Memory B cell (primary cell): ENCODE results near the gene ACBD4.

ENCODE experiments used
- ATAC-seq: fragments of 150-1000 bp; cut with Tn5 transposase; 2 replicates; pipeline ENCODE4 v1.10.0; 2021; ENCODE audit warnings: low read depth, mild to moderate bottlenecking, moderate library complexity
- DNase-seq, 2 donors: peaks; one replicate each; pipeline ENCODE4 v3.0.0; 2022; ENCODE audit warnings: low spot score in 2 of 2
- H3K27ac Mint-ChIP-seq: one replicate; pipeline ENCODE4 v1.8.0; 2022; ENCODE audit warnings: mild to moderate bottlenecking, moderate library complexity, mixed read lengths
- H3K27me3 Mint-ChIP-seq: one replicate; pipeline ENCODE4 v1.8.0; 2022; ENCODE audit warnings: mixed read lengths
- H3K36me3 Mint-ChIP-seq: one replicate; pipeline ENCODE4 v1.8.0; 2022; ENCODE audit warnings: mild to moderate bottlenecking, mixed read lengths
- H3K4me1 Mint-ChIP-seq: one replicate; pipeline ENCODE4 v1.8.0; 2022; ENCODE audit warnings: mixed read lengths
- H3K4me3 Mint-ChIP-seq: one replicate; pipeline ENCODE4 v1.8.0; 2022; ENCODE audit warnings: mild to moderate bottlenecking, moderate library complexity, mixed read lengths
- H3K9me3 Mint-ChIP-seq: one replicate; pipeline ENCODE4 v1.8.0; 2022; ENCODE audit warnings: mixed read lengths

The ACBD4 gene

GRCh38 chr17:45098869-45099616, 36.4 kb upstream of the ACBD4 start:
- peak; percentile 56 to 74 for DNase-seq
- no peaks in the 10 kb centered on the region for H3K4me1 Mint-ChIP-seq
- H3K27me3 Mint-ChIP-seq, result no peaks in the 10 kb centered on the region
- no peak overlapping the region for H3K27ac Mint-ChIP-seq
- H3K9me3 Mint-ChIP-seq, result no peaks in the 10 kb centered on the region
- H3K36me3 Mint-ChIP-seq, result peaks cover 35% of the 10 kb centered on the region
- peak; percentile 95 for ATAC-seq
- H3K4me3 Mint-ChIP-seq, result no peak overlapping the region

- H3K27ac Mint-ChIP-seq, result no peak overlapping the region
- H3K4me1 Mint-ChIP-seq, result no peaks in the 10 kb centered on the region
- H3K36me3 Mint-ChIP-seq, result peaks cover 33% of the 10 kb centered on the region
- no peak overlapping the region for H3K4me3 Mint-ChIP-seq
- no peaks in the 10 kb centered on the region for H3K9me3 Mint-ChIP-seq
- no peaks in the 10 kb centered on the region for H3K27me3 Mint-ChIP-seq
- no peak for ATAC-seq
- DNase-seq, result no peak
Measured at GRCh38 chr17:45101546-45101882, 34.0 kb upstream of the ACBD4 start.

GRCh38 chr17:45101883-45102811, 33.3 kb upstream of the ACBD4 start:
- H3K9me3 Mint-ChIP-seq, result no peaks in the 10 kb centered on the region
- no peaks in the 10 kb centered on the region for H3K27me3 Mint-ChIP-seq
- no peaks in the 10 kb centered on the region for H3K4me1 Mint-ChIP-seq
- ATAC-seq, result no peak
- DNase-seq, result no peak
- peaks cover 33% of the 10 kb centered on the region for H3K36me3 Mint-ChIP-seq
- H3K4me3 Mint-ChIP-seq, result no peak overlapping the region
- H3K27ac Mint-ChIP-seq, result no peak overlapping the region

- no peaks in the 10 kb centered on the region for H3K27me3 Mint-ChIP-seq
- no peaks in the 10 kb centered on the region for H3K4me1 Mint-ChIP-seq
- H3K36me3 Mint-ChIP-seq, result peaks cover 31% of the 10 kb centered on the region
- H3K27ac Mint-ChIP-seq, result no peak overlapping the region
- H3K4me3 Mint-ChIP-seq, result no peak overlapping the region
- H3K9me3 Mint-ChIP-seq, result no peaks in the 10 kb centered on the region
- ATAC-seq, result no peak
- DNase-seq, result no peak
Measured at GRCh38 chr17:45102856-45103255, 32.6 kb upstream of the ACBD4 start.

GRCh38 chr17:45103269-45103795, 32.2 kb upstream of the ACBD4 start:
- ATAC-seq, result no peak
- H3K9me3 Mint-ChIP-seq, result no peaks in the 10 kb centered on the region

GRCh38 chr17:45104029-45104428, 31.5 kb upstream of the ACBD4 start:
- H3K27me3 Mint-ChIP-seq, result no peaks in the 10 kb centered on the region
- no peaks in the 10 kb centered on the region for H3K4me1 Mint-ChIP-seq
- ATAC-seq (no peak), DNase-seq (no peak)
- no peaks in the 10 kb centered on the region for H3K9me3 Mint-ChIP-seq
- peaks cover 27% of the 10 kb centered on the region for H3K36me3 Mint-ChIP-seq
- no peak overlapping the region for H3K27ac Mint-ChIP-seq
- H3K4me3 Mint-ChIP-seq, result no peak overlapping the region

More at GRCh38 chr17:45103269-45103795, 32.2 kb upstream of the ACBD4 start:
- Mint-ChIP-seq H3K4me3 (no peak overlapping the region), H3K4me1 (no peaks in the 10 kb centered on the region), H3K27me3 (no peaks in the 10 kb centered on the region), H3K36me3 (peaks cover 28% of the 10 kb centered on the region), H3K27ac (no peak overlapping the region)
- DNase-seq, result no peak

GRCh38 chr17:45104497-45104896, 31.0 kb upstream of the ACBD4 start:
- Mint-ChIP-seq H3K4me1 (no peaks in the 10 kb centered on the region), H3K27me3 (no peaks in the 10 kb centered on the region), H3K36me3 (peaks cover 23% of the 10 kb centered on the region), H3K27ac (no peak overlapping the region), H3K4me3 (no peak overlapping the region), H3K9me3 (no peaks in the 10 kb centered on the region)
- no peak for DNase-seq
- ATAC-seq, result no peak

- Mint-ChIP-seq H3K9me3 (no peaks in the 10 kb centered on the region), H3K4me3 (no peak overlapping the region), H3K4me1 (no peaks in the 10 kb centered on the region), H3K36me3 (peaks cover 23% of the 10 kb centered on the region), H3K27me3 (no peaks in the 10 kb centered on the region), H3K27ac (no peak overlapping the region)
- DNase-seq (no peak), ATAC-seq (no peak)
Measured at GRCh38 chr17:45104907-45105624, 30.4 kb upstream of the ACBD4 start.

- no peaks in the 10 kb centered on the region for H3K9me3 Mint-ChIP-seq
- DNase-seq (no peak), ATAC-seq (no peak)
- H3K27me3 Mint-ChIP-seq, result no peaks in the 10 kb centered on the region
- H3K27ac Mint-ChIP-seq, result no peak overlapping the region
- H3K4me1 Mint-ChIP-seq, result peaks cover under 1% of the 10 kb centered on the region
- no peak overlapping the region for H3K4me3 Mint-ChIP-seq
- H3K36me3 Mint-ChIP-seq, result peaks cover 23% of the 10 kb centered on the region
Measured at GRCh38 chr17:45106096-45106495, 29.4 kb upstream of the ACBD4 start.

GRCh38 chr17:45106582-45106981, 28.9 kb upstream of the ACBD4 start:
- H3K27ac Mint-ChIP-seq, result no peak overlapping the region
- no peaks in the 10 kb centered on the region for H3K9me3 Mint-ChIP-seq
- no peaks in the 10 kb centered on the region for H3K27me3 Mint-ChIP-seq
- H3K36me3 Mint-ChIP-seq, result peaks cover 23% of the 10 kb centered on the region
- H3K4me3 Mint-ChIP-seq, result no peak overlapping the region
- ATAC-seq (no peak), DNase-seq (no peak)
- H3K4me1 Mint-ChIP-seq, result peaks cover 2% of the 10 kb centered on the region

GRCh38 chr17:45107293-45108010, 28.0 kb upstream of the ACBD4 start:
- Mint-ChIP-seq H3K36me3 (peaks cover 19% of the 10 kb centered on the region), H3K4me1 (peaks cover 4% of the 10 kb centered on the region), H3K27ac (no peak overlapping the region), H3K9me3 (no peaks in the 10 kb centered on the region), H3K27me3 (no peaks in the 10 kb centered on the region), H3K4me3 (no peak overlapping the region)
- no peak for ATAC-seq
- DNase-seq, result no peak

GRCh38 chr17:45108051-45108450, 27.4 kb upstream of the ACBD4 start:
- peaks cover 16% of the 10 kb centered on the region for H3K36me3 Mint-ChIP-seq
- H3K4me1 Mint-ChIP-seq, result peaks cover 4% of the 10 kb centered on the region

More at GRCh38 chr17:45108051-45108450, 27.4 kb upstream of the ACBD4 start:
- H3K27ac Mint-ChIP-seq, result no peak overlapping the region
- no peak for ATAC-seq
- no peak overlapping the region for H3K4me3 Mint-ChIP-seq
- H3K27me3 Mint-ChIP-seq, result no peaks in the 10 kb centered on the region
- no peak for DNase-seq
- H3K9me3 Mint-ChIP-seq, result no peaks in the 10 kb centered on the region
